Activated T-helper 17 cell treated with anti-CD3 and anti-CD28 coated beads, Interleukin-2, amount 50 U/mL, for 72 hours (primary cell): ENCODE measurements around the gene BATF3. TPM values are rescaled to one million over a fixed set of nuclear protein-coding genes. Genes with fewer than 3 reads are reported as not detected.

Experiments used
- ATAC-seq: fragments of 150-1000 bp; cut with Tn5 transposase; replicated peaks from 2 replicates; pipeline ENCODE4 v1.10.0; 2021; ENCODE audit warnings: mild to moderate bottlenecking, moderate library complexity
- H3K27ac Mint-ChIP-seq: one replicate; pipeline ENCODE4 v1.8.0; 2022; ENCODE audit warnings: mixed read lengths
- H3K27me3 Mint-ChIP-seq: one replicate; pipeline ENCODE4 v1.8.0; 2022; ENCODE audit warnings: mixed read lengths
- H3K36me3 Mint-ChIP-seq: one replicate; pipeline ENCODE4 v1.8.0; 2022; ENCODE audit warnings: low read depth, mild to moderate bottlenecking, mixed read lengths
- H3K4me1 Mint-ChIP-seq: one replicate; pipeline ENCODE4 v1.8.0; 2022; ENCODE audit warnings: mixed read lengths
- H3K4me3 Mint-ChIP-seq: one replicate; pipeline ENCODE4 v1.8.0; 2022; ENCODE audit warnings: mild to moderate bottlenecking, mixed read lengths
- H3K9me3 Mint-ChIP-seq: one replicate; pipeline ENCODE4 v1.8.0; 2022; ENCODE audit warnings: mixed read lengths
- total RNA-seq, 2 donors: library from RNA; stranded (reverse); gene quantifications; one replicate each; pipeline ENCODE4 v1.2.3, GENCODE V29; 2022

Gene BATF3
- total RNA-seq, 2 donors from 2014 or later: 97.3 to 129 TPM

GRCh38 chr1:212684076-212684475, 15.6 kb downstream of the BATF3 start:
- no peaks in the 10 kb centered on the region for H3K36me3 Mint-ChIP-seq
- peak overlapping the region; percentile 90 for H3K27ac Mint-ChIP-seq
- no peaks in the 10 kb centered on the region for H3K27me3 Mint-ChIP-seq
- peak overlapping the region; percentile 69 for H3K4me3 Mint-ChIP-seq
- ATAC-seq: no peak
- peaks cover 37% of the 10 kb centered on the region for H3K4me1 Mint-ChIP-seq
- H3K9me3 Mint-ChIP-seq: no peaks in the 10 kb centered on the region

- Mint-ChIP-seq H3K4me3 (peak overlapping the region; percentile 69), H3K27ac (peak overlapping the region; percentile 90), H3K36me3 (no peaks in the 10 kb centered on the region), H3K27me3 (no peaks in the 10 kb centered on the region), H3K4me1 (peaks cover 38% of the 10 kb centered on the region), H3K9me3 (no peaks in the 10 kb centered on the region)
- peak; percentile 52 for ATAC-seq
Measured at GRCh38 chr1:212683357-212683722, 16.3 kb downstream of the BATF3 start.

- no peak overlapping the region for H3K4me3 Mint-ChIP-seq
Measured at GRCh38 chr1:212680680-212681389, 18.8 kb downstream of the BATF3 start.

GRCh38 chr1:212678456-212679410, 20.9 kb downstream of the BATF3 start:
- Mint-ChIP-seq H3K36me3 (no peaks in the 10 kb centered on the region), H3K4me1 (peaks cover 35% of the 10 kb centered on the region), H3K27me3 (peaks cover 4% of the 10 kb centered on the region), H3K27ac (peak overlapping the region; percentile 32), H3K9me3 (no peaks in the 10 kb centered on the region), H3K4me3 (peak overlapping the region; percentile 40)
- ATAC-seq: peak; percentile 75

More at GRCh38 chr1:212680680-212681389, 18.8 kb downstream of the BATF3 start:
- ATAC-seq: no peak
- Mint-ChIP-seq H3K27me3 (peaks cover 4% of the 10 kb centered on the region), H3K27ac (no peak overlapping the region), H3K36me3 (no peaks in the 10 kb centered on the region), H3K4me1 (peaks cover 41% of the 10 kb centered on the region), H3K9me3 (no peaks in the 10 kb centered on the region)

GRCh38 chr1:212677573-212677972, 22.1 kb downstream of the BATF3 start:
- no peaks in the 10 kb centered on the region for H3K9me3 Mint-ChIP-seq
- peaks cover 24% of the 10 kb centered on the region for H3K4me1 Mint-ChIP-seq
- H3K36me3 Mint-ChIP-seq: no peaks in the 10 kb centered on the region
- peak overlapping the region; percentile 32 for H3K27ac Mint-ChIP-seq
- no peak for ATAC-seq
- H3K4me3 Mint-ChIP-seq: peak overlapping the region; percentile 40
- H3K27me3 Mint-ChIP-seq: peaks cover 7% of the 10 kb centered on the region

GRCh38 chr1:212677136-212677535, 22.5 kb downstream of the BATF3 start:
- ATAC-seq: no peak
- H3K27ac Mint-ChIP-seq: peak overlapping the region; percentile 32
- H3K4me3 Mint-ChIP-seq: no peak overlapping the region
- peaks cover 24% of the 10 kb centered on the region for H3K4me1 Mint-ChIP-seq
- H3K9me3 Mint-ChIP-seq: no peaks in the 10 kb centered on the region
- H3K36me3 Mint-ChIP-seq: no peaks in the 10 kb centered on the region
- H3K27me3 Mint-ChIP-seq: peaks cover 7% of the 10 kb centered on the region

- Mint-ChIP-seq H3K4me3 (no peak overlapping the region), H3K36me3 (no peaks in the 10 kb centered on the region), H3K9me3 (no peaks in the 10 kb centered on the region), H3K27ac (no peak overlapping the region), H3K4me1 (peaks cover 17% of the 10 kb centered on the region), H3K27me3 (peaks cover 10% of the 10 kb centered on the region)
- ATAC-seq: no peak
Measured at GRCh38 chr1:212675675-212676074, 24.0 kb downstream of the BATF3 start.

GRCh38 chr1:212674872-212675271, 24.8 kb downstream of the BATF3 start:
- no peaks in the 10 kb centered on the region for H3K9me3 Mint-ChIP-seq
- peaks cover 9% of the 10 kb centered on the region for H3K4me1 Mint-ChIP-seq
- no peaks in the 10 kb centered on the region for H3K36me3 Mint-ChIP-seq
- no peak for ATAC-seq
- no peak overlapping the region for H3K27ac Mint-ChIP-seq
- peaks cover 14% of the 10 kb centered on the region for H3K27me3 Mint-ChIP-seq
- H3K4me3 Mint-ChIP-seq: no peak overlapping the region

GRCh38 chr1:212671342-212672031, 28.2 kb downstream of the BATF3 start:
- Mint-ChIP-seq H3K27ac (no peak overlapping the region), H3K4me1 (peaks cover 7% of the 10 kb centered on the region), H3K27me3 (peaks cover 10% of the 10 kb centered on the region), H3K4me3 (no peak overlapping the region), H3K36me3 (no peaks in the 10 kb centered on the region), H3K9me3 (no peaks in the 10 kb centered on the region)
- peak; percentile 28 for ATAC-seq

- no peak for ATAC-seq
- Mint-ChIP-seq H3K4me3 (no peak overlapping the region), H3K4me1 (peaks cover 7% of the 10 kb centered on the region), H3K9me3 (no peaks in the 10 kb centered on the region), H3K36me3 (no peaks in the 10 kb centered on the region), H3K27me3 (peaks cover 10% of the 10 kb centered on the region), H3K27ac (no peak overlapping the region)
Measured at GRCh38 chr1:212670882-212671281, 28.8 kb downstream of the BATF3 start.

GRCh38 chr1:212670301-212670700, 29.3 kb downstream of the BATF3 start:
- no peak for ATAC-seq
- H3K4me3 Mint-ChIP-seq: no peak overlapping the region
- peaks cover 10% of the 10 kb centered on the region for H3K27me3 Mint-ChIP-seq
- H3K36me3 Mint-ChIP-seq: no peaks in the 10 kb centered on the region
- H3K9me3 Mint-ChIP-seq: no peaks in the 10 kb centered on the region
- H3K27ac Mint-ChIP-seq: no peak overlapping the region
- peaks cover 7% of the 10 kb centered on the region for H3K4me1 Mint-ChIP-seq

- no peaks in the 10 kb centered on the region for H3K36me3 Mint-ChIP-seq
- H3K4me1 Mint-ChIP-seq: peaks cover 7% of the 10 kb centered on the region
- H3K27ac Mint-ChIP-seq: no peak overlapping the region
- ATAC-seq: no peak
- H3K4me3 Mint-ChIP-seq: no peak overlapping the region
- no peaks in the 10 kb centered on the region for H3K9me3 Mint-ChIP-seq
- peaks cover 10% of the 10 kb centered on the region for H3K27me3 Mint-ChIP-seq
Measured at GRCh38 chr1:212669600-212669999, 30.0 kb downstream of the BATF3 start.

- no peak overlapping the region for H3K27ac Mint-ChIP-seq
- peaks cover 7% of the 10 kb centered on the region for H3K4me1 Mint-ChIP-seq
- no peak for ATAC-seq
- no peaks in the 10 kb centered on the region for H3K9me3 Mint-ChIP-seq
- peaks cover 10% of the 10 kb centered on the region for H3K27me3 Mint-ChIP-seq
- H3K36me3 Mint-ChIP-seq: no peaks in the 10 kb centered on the region
- no peak overlapping the region for H3K4me3 Mint-ChIP-seq
Measured at GRCh38 chr1:212669102-212669501, 30.5 kb downstream of the BATF3 start.

GRCh38 chr1:212668477-212668876, 31.2 kb downstream of the BATF3 start:
- peaks cover 10% of the 10 kb centered on the region for H3K27me3 Mint-ChIP-seq
- no peak overlapping the region for H3K4me3 Mint-ChIP-seq
- peak overlapping the region; percentile 5 for H3K27ac Mint-ChIP-seq
- H3K36me3 Mint-ChIP-seq: no peaks in the 10 kb centered on the region
- H3K4me1 Mint-ChIP-seq: peaks cover 7% of the 10 kb centered on the region
- no peaks in the 10 kb centered on the region for H3K9me3 Mint-ChIP-seq
- ATAC-seq: no peak
